Left forelimb (tissue), 1 donor: ENCODE results near the gene ATN1.

Experiments
- DNase-seq: peaks from one replicate; pipeline ENCODE4 v3.0.0-alpha.2; 2018; ENCODE audit warnings: low spot score

ATN1 gene

GRCh38 chr12:6975297-6976032, 47.7 kb downstream of the ATN1 start:
- no peak for DNase-seq

GRCh38 chr12:6977653-6978052, 49.9 kb downstream of the ATN1 start:
- no peak for DNase-seq

GRCh38 chr12:6978188-6978587, 50.4 kb downstream of the ATN1 start:
- no peak for DNase-seq

- DNase-seq = no peak
These were observed 50.9 kb downstream of the ATN1 start for GRCh38 chr12:6978611-6979011.

GRCh38 chr12:6979021-6979420, 51.3 kb downstream of the ATN1 start:
- DNase-seq = no peak

GRCh38 chr12:6979453-6979852, 51.7 kb downstream of the ATN1 start:
- DNase-seq = no peak

GRCh38 chr12:6980075-6980474, 52.3 kb downstream of the ATN1 start:
- no peak for DNase-seq

- DNase-seq = no peak
These were observed 53.0 kb downstream of the ATN1 start for GRCh38 chr12:6980740-6981139.

- DNase-seq = no peak
These were observed 53.6 kb downstream of the ATN1 start for GRCh38 chr12:6981152-6982052.

GRCh38 chr12:6982532-6982931, 54.8 kb downstream of the ATN1 start:
- no peak for DNase-seq

GRCh38 chr12:6987956-6988553, 60.3 kb downstream of the ATN1 start:
- no peak for DNase-seq
